KMS-11 (cell line): Measurements from ENCODE around the gene ARHGAP28.
"Not testable (repeated sequence)": the region's sequence is repeated elsewhere in the genome, so short reads cannot be mapped to it uniquely, and the experiment has no call there.

ENCODE experiments used
- H2AFZ ChIP-seq: fragments of 200-600 bp; sonication (generic); 2 replicates; pipeline ENCODE4 v1.6.1; 2016; ENCODE audit warnings: antibody characterized with exemption, mixed run types, low read depth
- H3K27ac ChIP-seq: fragments of 200-600 bp; sonication (generic); 2 replicates; pipeline ENCODE4 v1.6.1; 2016; ENCODE audit warnings: mild to moderate bottlenecking, mixed run types
- H3K27me3 ChIP-seq: fragments of 200-600 bp; sonication (generic); 2 replicates; pipeline ENCODE4 v1.6.1; 2017; ENCODE audit warnings: mild to moderate bottlenecking, low read depth, mixed run types, moderate library complexity; ENCODE audit not compliant: insufficient read depth
- H3K36me3 ChIP-seq: fragments of 200-600 bp; sonication (generic); 2 replicates; pipeline ENCODE4 v1.6.1; 2017; ENCODE audit warnings: mild to moderate bottlenecking, mixed run types; ENCODE audit not compliant: insufficient read depth
- H3K4me1 ChIP-seq: fragments of 200-600 bp; sonication (generic); 2 replicates; pipeline ENCODE4 v1.6.1; 2016; ENCODE audit warnings: mild to moderate bottlenecking, low read depth, mixed run types; ENCODE audit not compliant: poor library complexity, severe bottlenecking
- H3K4me2 ChIP-seq: fragments of 200-600 bp; sonication (generic); 2 replicates; pipeline ENCODE4 v1.7.0; 2016; ENCODE audit warnings: mild to moderate bottlenecking, mixed run types
- H3K4me3 ChIP-seq: fragments of 200-600 bp; sonication (generic); IDR thresholded peaks from 2 replicates; pipeline ENCODE4 v1.6.1; 2017; ENCODE audit warnings: low read depth, low read length, mixed read lengths; ENCODE audit not compliant: insufficient read depth
- H3K79me2 ChIP-seq: fragments of 200-600 bp; sonication (generic); 2 replicates; pipeline ENCODE4 v1.6.1; 2016; ENCODE audit warnings: low read depth, mixed run types; ENCODE audit not compliant: insufficient read depth
- H3K9ac ChIP-seq: fragments of 200-600 bp; sonication (generic); 2 replicates; pipeline ENCODE4 v1.6.1; 2016; ENCODE audit warnings: mild to moderate bottlenecking, mixed run types
- H4K20me1 ChIP-seq: fragments of 200-600 bp; sonication (generic); 2 replicates; pipeline ENCODE4 v1.6.1; 2016; ENCODE audit warnings: mild to moderate bottlenecking, mixed run types; ENCODE audit not compliant: insufficient read depth
- CTCF ChIP-seq: fragments of 200-600 bp; sonication (generic); conservative IDR thresholded peaks from 2 replicates; pipeline ENCODE4 v1.6.1; 2017; ENCODE audit warnings: low read depth, mild to moderate bottlenecking, antibody characterized with exemption, low read length, moderate library complexity, mixed read lengths

Gene ARHGAP28

GRCh38 chr18:6793986-6794385 lies 64.5 kb downstream of the ARHGAP28 start:
- Histone ChIP-seq H3K27me3 (no peaks in the 10 kb centered on the region), H3K4me3 (no peak overlapping the region), H3K4me1 (no peaks in the 10 kb centered on the region), H3K36me3 (no peaks in the 10 kb centered on the region), H4K20me1 (no peaks in the 10 kb centered on the region), H3K9ac (no peak overlapping the region), H3K79me2 (no peaks in the 10 kb centered on the region), H3K4me2 (no peak overlapping the region), H2AFZ (no peak overlapping the region), H3K27ac (no peak overlapping the region)
- TF ChIP-seq CTCF = no peak

- no peak overlapping the region for H3K4me3 ChIP-seq
- no peaks in the 10 kb centered on the region for H3K4me1 ChIP-seq
- H2AFZ ChIP-seq = no peak overlapping the region
- H3K79me2 ChIP-seq = no peaks in the 10 kb centered on the region
- no peak overlapping the region for H3K9ac ChIP-seq
- no peak for TF ChIP-seq CTCF
- no peak overlapping the region for H3K27ac ChIP-seq
- H3K36me3 ChIP-seq = no peaks in the 10 kb centered on the region
- H3K27me3 ChIP-seq = no peaks in the 10 kb centered on the region
- H3K4me2 ChIP-seq = no peak overlapping the region
- no peaks in the 10 kb centered on the region for H4K20me1 ChIP-seq
Observed at GRCh38 chr18:6795307-6795706, 65.8 kb downstream of the ARHGAP28 start.

- Histone ChIP-seq H3K79me2 (no peaks in the 10 kb centered on the region), H3K27ac (no peak overlapping the region), H3K27me3 (no peaks in the 10 kb centered on the region), H3K4me3 (no peak overlapping the region), H3K9ac (no peak overlapping the region), H4K20me1 (no peaks in the 10 kb centered on the region), H2AFZ (no peak overlapping the region), H3K4me2 (no peak overlapping the region), H3K4me1 (no peaks in the 10 kb centered on the region), H3K36me3 (no peaks in the 10 kb centered on the region)
- TF ChIP-seq CTCF = no peak
Observed at GRCh38 chr18:6796511-6796910, 67.0 kb downstream of the ARHGAP28 start.

- H3K4me2 ChIP-seq = no peak overlapping the region
- no peak overlapping the region for H2AFZ ChIP-seq
- TF ChIP-seq CTCF = no peak
- H3K27me3 ChIP-seq = no peaks in the 10 kb centered on the region
- H3K27ac ChIP-seq = no peak overlapping the region
- H3K4me1 ChIP-seq = no peaks in the 10 kb centered on the region
- no peaks in the 10 kb centered on the region for H3K36me3 ChIP-seq
- H4K20me1 ChIP-seq = no peaks in the 10 kb centered on the region
- no peak overlapping the region for H3K9ac ChIP-seq
- no peaks in the 10 kb centered on the region for H3K79me2 ChIP-seq
- H3K4me3 ChIP-seq = no peak overlapping the region
Observed at GRCh38 chr18:6797171-6797570, 67.7 kb downstream of the ARHGAP28 start.

GRCh38 chr18:6798896-6799295 lies 69.4 kb downstream of the ARHGAP28 start:
- no peak overlapping the region for H3K27ac ChIP-seq
- H4K20me1 ChIP-seq = no peaks in the 10 kb centered on the region
- no peaks in the 10 kb centered on the region for H3K4me1 ChIP-seq
- H3K36me3 ChIP-seq = no peaks in the 10 kb centered on the region
- no peak overlapping the region for H3K4me2 ChIP-seq
- no peaks in the 10 kb centered on the region for H3K79me2 ChIP-seq
- no peak overlapping the region for H3K4me3 ChIP-seq
- H3K27me3 ChIP-seq = no peaks in the 10 kb centered on the region
- TF ChIP-seq CTCF = no peak
- no peak overlapping the region for H3K9ac ChIP-seq
- H2AFZ ChIP-seq = no peak overlapping the region

GRCh38 chr18:6800309-6800708 lies 70.8 kb downstream of the ARHGAP28 start:
- H2AFZ ChIP-seq, H3K4me2 ChIP-seq, H3K27me3 ChIP-seq, H3K79me2 ChIP-seq, H3K9ac ChIP-seq, H4K20me1 ChIP-seq, H3K36me3 ChIP-seq, H3K27ac ChIP-seq, H3K4me3 ChIP-seq, H3K4me1 ChIP-seq: not testable (repeated sequence)
